Mesenchymal stem cell (in vitro differentiated cells and primary cell): ENCODE data around the gene PALM3.
"Not testable (repeated sequence)": the region's sequence is repeated elsewhere in the genome, so short reads cannot be mapped to it uniquely, and the experiment has no call there.

Experiments used
- DNase-seq: peaks from one replicate; pipeline ENCODE4 v3.0.0-alpha.2; 2013
- H2AFZ ChIP-seq: one replicate; pipeline ENCODE4 v1.6.1; 2013; ENCODE audit warnings: low read depth, mild to moderate bottlenecking, control low read depth, inconsistent platforms, low read length, moderate library complexity
- H2AK5ac ChIP-seq: 2 replicates; pipeline ENCODE4 v1.6.1; 2013; ENCODE audit warnings: low read length, moderate library complexity, mild to moderate bottlenecking, inconsistent platforms; ENCODE audit not compliant: severe bottlenecking
- H2BK120ac ChIP-seq: one replicate; pipeline ENCODE4 v1.6.1; 2013; ENCODE audit warnings: low read depth, mild to moderate bottlenecking, inconsistent platforms, low read length, moderate library complexity
- H2BK12ac ChIP-seq, 2 experiments: one replicate each; pipeline ENCODE4 v1.6.1; 2013; ENCODE audit warnings: inconsistent platforms in 2 of 2, low read length in 2 of 2, mild to moderate bottlenecking in 2 of 2, moderate library complexity in 2 of 2, control low read depth in 1 of 2
- H2BK15ac ChIP-seq: one replicate; pipeline ENCODE4 v1.6.1; 2013; ENCODE audit warnings: mild to moderate bottlenecking, low read depth, inconsistent platforms; ENCODE audit not compliant: poor library complexity, severe bottlenecking
- H2BK5ac ChIP-seq: 2 replicates; pipeline ENCODE4 v1.6.1; 2013; ENCODE audit warnings: low read depth, mild to moderate bottlenecking, low read length, control low read depth, inconsistent platforms; ENCODE audit not compliant: poor library complexity, severe bottlenecking
- H3K14ac ChIP-seq, 2 experiments: one replicate each; pipeline ENCODE4 v1.6.1; 2013; ENCODE audit warnings: inconsistent platforms in 2 of 2, low read length in 2 of 2, control low read depth in 1 of 2, mild to moderate bottlenecking in 1 of 2, moderate library complexity in 1 of 2
- H3K18ac ChIP-seq, 2 experiments: one replicate each; pipeline ENCODE4 v1.6.1; 2013; ENCODE audit warnings: inconsistent platforms in 2 of 2, low read length in 2 of 2, control low read depth in 1 of 2, low read depth in 1 of 2, mild to moderate bottlenecking in 1 of 2
- H3K23ac ChIP-seq, 2 experiments: one replicate each; pipeline ENCODE4 v1.6.1; 2013; ENCODE audit warnings: inconsistent platforms in 2 of 2, low read length in 2 of 2, mild to moderate bottlenecking in 2 of 2, moderate library complexity in 2 of 2, control low read depth in 1 of 2
- H3K27ac ChIP-seq: 2 replicates; pipeline ENCODE4 v1.5.1; 2013; ENCODE audit warnings: mild to moderate bottlenecking, moderate library complexity, low read length, control low read depth, inconsistent platforms; ENCODE audit not compliant: poor library complexity, severe bottlenecking
- H3K27me3 ChIP-seq, 2 experiments: 2 replicates each; pipeline versions ENCODE4 v1.6.1 to v1.7.0; 2013; ENCODE audit warnings: low read length in 2 of 2, mild to moderate bottlenecking in 2 of 2, moderate library complexity in 2 of 2, control low read depth in 1 of 2, inconsistent platforms in 1 of 2; ENCODE audit not compliant: control insufficient read depth in 1 of 2, insufficient read depth in 1 of 2
- H3K36me3 ChIP-seq, 2 experiments: 2 replicates each; pipeline versions ENCODE4 v1.6.1 to v1.7.0; 2013; ENCODE audit warnings: low read length in 2 of 2, control low read depth in 1 of 2, inconsistent platforms in 1 of 2, low read depth in 1 of 2, mild to moderate bottlenecking in 1 of 2; ENCODE audit not compliant: insufficient read depth in 2 of 2, control insufficient read depth in 1 of 2
- H3K4ac ChIP-seq, 2 experiments: one replicate each; pipeline ENCODE4 v1.6.1; 2013; ENCODE audit warnings: inconsistent platforms in 2 of 2, low read length in 2 of 2, mild to moderate bottlenecking in 2 of 2, moderate library complexity in 2 of 2, control low read depth in 1 of 2, low read depth in 1 of 2
- H3K4me1 ChIP-seq: 2 replicates; pipeline ENCODE4 v1.6.1; 2013; ENCODE audit warnings: low read depth, low read length, control low read depth; ENCODE audit not compliant: control insufficient read depth, insufficient read depth
- H3K4me2 ChIP-seq: 2 replicates; pipeline ENCODE4 v1.6.1; 2013; ENCODE audit warnings: low read length, mild to moderate bottlenecking, inconsistent platforms; ENCODE audit not compliant: poor library complexity, severe bottlenecking
- H3K4me3 ChIP-seq, 2 experiments: 2 replicates each; pipeline versions ENCODE4 v1.5.1 to v1.7.0; 2013; ENCODE audit warnings: low read length in 2 of 2, mild to moderate bottlenecking in 2 of 2, control low read depth in 1 of 2, low read depth in 1 of 2; ENCODE audit not compliant: insufficient read depth in 1 of 2
- H3K79me1 ChIP-seq: replicated peaks from 2 replicates; pipeline ENCODE4 v1.6.1; 2013; ENCODE audit warnings: mild to moderate bottlenecking, control low read depth, low read length, inconsistent platforms; ENCODE audit not compliant: poor library complexity, severe bottlenecking
- H3K9ac ChIP-seq: 2 replicates; pipeline ENCODE4 v1.7.0; 2013; ENCODE audit warnings: mild to moderate bottlenecking, low read length, moderate library complexity
- H3K9me3 ChIP-seq: 2 replicates; pipeline ENCODE4 v1.7.0; 2013; ENCODE audit warnings: mild to moderate bottlenecking, low read length; ENCODE audit not compliant: control insufficient read depth
- H4K8ac ChIP-seq: one replicate; pipeline ENCODE4 v1.6.1; 2013; ENCODE audit warnings: inconsistent platforms, mild to moderate bottlenecking, low read length, moderate library complexity
- H4K91ac ChIP-seq: one replicate; pipeline ENCODE4 v1.6.1; 2013; ENCODE audit warnings: mild to moderate bottlenecking, low read length, inconsistent platforms
- WGBS: methylation state at CpG from one replicate; pipeline ENCODE4 v1.1.7; 2013; ENCODE audit warnings: mixed read lengths; 5-methylcytosine and 5-hydroxymethylcytosine counted together

PALM3 gene

DNA sequence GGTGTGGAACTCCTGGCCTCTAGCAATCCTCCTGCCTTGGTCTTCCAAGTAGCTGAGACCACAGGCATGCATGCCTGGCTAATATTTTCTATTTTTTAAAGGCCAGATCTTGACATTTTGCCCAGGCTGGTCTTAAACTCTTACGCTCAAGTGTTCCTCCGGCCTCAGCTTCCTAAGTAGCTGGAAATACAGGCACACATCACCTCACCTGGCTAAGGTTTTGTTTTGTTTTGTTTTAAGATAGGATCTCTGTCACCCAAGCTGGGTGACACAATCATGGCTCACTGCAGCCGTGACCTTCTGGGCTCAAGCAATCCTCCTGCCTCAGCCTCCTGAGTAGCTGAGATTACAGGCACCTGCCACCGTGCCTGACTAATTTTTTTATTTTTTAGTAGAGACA is 39.4 kb downstream of the PALM3 start:
- H4K91ac ChIP-seq: no peak overlapping the region
- no peaks in the 10 kb centered on the region for H3K4me1 ChIP-seq
- no peak overlapping the region for H2AFZ ChIP-seq
- no peak overlapping the region for H2BK15ac ChIP-seq
- no peak overlapping the region for H2BK12ac ChIP-seq
- peaks cover 0 to 7% of the 10 kb centered on the region in 2 experiments for H3K27me3 ChIP-seq
- no peaks in the 10 kb centered on the region for H3K36me3 ChIP-seq
- no peak overlapping the region for H3K14ac ChIP-seq
- no peak overlapping the region for H3K9ac ChIP-seq
- no peak for DNase-seq
- H2BK120ac ChIP-seq: no peak overlapping the region
- H4K8ac ChIP-seq: no peak overlapping the region
- H3K79me1 ChIP-seq: no peaks in the 10 kb centered on the region
- no peaks in the 10 kb centered on the region for H3K9me3 ChIP-seq
- no peak overlapping the region for H2BK5ac ChIP-seq
- no peak overlapping the region for H3K4me2 ChIP-seq
- 100% methylated on average over 4 of the region's 4 CpGs for WGBS
- no peak overlapping the region for H3K27ac ChIP-seq
- H2AK5ac ChIP-seq: no peak overlapping the region
- no peak overlapping the region for H3K4ac ChIP-seq
- H3K4me3 ChIP-seq: no peak overlapping the region
- no peak overlapping the region for H3K18ac ChIP-seq
- H3K23ac ChIP-seq: no peak overlapping the region

DNA sequence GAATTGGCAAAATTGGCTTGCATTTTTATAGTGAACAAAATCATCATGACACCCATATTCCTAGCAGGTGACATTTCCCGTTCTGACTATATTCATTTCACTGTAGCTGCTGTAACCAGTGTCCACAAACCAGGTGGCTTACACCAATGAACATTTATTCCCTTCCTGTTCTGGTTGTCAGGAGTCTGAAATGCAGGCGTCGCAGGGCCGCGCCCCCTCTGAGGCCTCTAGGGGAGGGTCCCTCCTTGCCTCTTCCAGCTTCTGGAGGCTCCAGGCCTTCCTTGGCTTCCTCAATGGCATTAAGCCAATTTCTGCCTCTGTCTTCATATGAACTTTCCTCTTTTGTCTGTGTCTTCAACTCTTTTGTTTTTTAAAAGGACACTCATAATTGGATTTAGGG is 40.4 kb downstream of the PALM3 start:
- Histone ChIP-seq H2BK5ac (no peak overlapping the region), H4K91ac (no peak overlapping the region), H3K9ac (no peak overlapping the region), H4K8ac (no peak overlapping the region), H3K4me3 (no peak overlapping the region), H3K23ac (no peak overlapping the region), H3K27me3 (no peaks in the 10 kb centered on the region), H3K4me1 (no peaks in the 10 kb centered on the region), H2BK120ac (no peak overlapping the region), H3K36me3 (no peaks in the 10 kb centered on the region), H2BK15ac (no peak overlapping the region), H3K18ac (no peak overlapping the region), H2AK5ac (no peak overlapping the region), H2AFZ (peak overlapping the region; percentile 29), H3K4me2 (no peak overlapping the region), H3K27ac (no peak overlapping the region), H3K79me1 (no peaks in the 10 kb centered on the region), H3K4ac (no peak overlapping the region), H2BK12ac (no peak overlapping the region), H3K9me3 (no peaks in the 10 kb centered on the region), H3K14ac (no peak overlapping the region)
- WGBS: 80% methylated on average over 5 of the region's 5 CpGs
- DNase-seq: no peak

DNA sequence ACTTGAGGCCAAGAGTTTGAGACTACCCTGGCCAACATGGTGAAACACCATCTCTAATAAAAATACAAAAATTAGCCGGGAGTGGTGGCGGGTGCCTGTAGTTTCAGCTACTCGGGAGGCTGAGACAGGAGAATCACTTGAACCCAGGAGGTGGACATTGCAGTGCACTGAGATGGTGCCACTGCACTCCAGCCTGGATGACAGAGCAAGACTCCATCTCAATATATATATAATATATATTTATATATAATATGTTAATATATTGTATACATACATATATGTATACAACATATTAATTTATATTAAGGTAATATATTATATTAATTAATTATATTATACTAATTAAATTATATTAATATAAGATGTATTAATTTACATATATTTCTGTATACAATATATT is 42.1 kb downstream of the PALM3 start:
- 95% methylated on average over 3 of the region's 3 CpGs for WGBS
- not testable (repeated sequence) for H2AK5ac ChIP-seq, H3K9ac ChIP-seq, H3K4me1 ChIP-seq, H2BK15ac ChIP-seq, H3K4ac ChIP-seq, H3K4me2 ChIP-seq, H3K36me3 ChIP-seq, H3K18ac ChIP-seq, H3K27me3 ChIP-seq, H2AFZ ChIP-seq, H4K8ac ChIP-seq, H3K23ac ChIP-seq, H3K14ac ChIP-seq, H2BK120ac ChIP-seq, H2BK12ac ChIP-seq, H2BK5ac ChIP-seq, H4K91ac ChIP-seq, H3K9me3 ChIP-seq, H3K79me1 ChIP-seq, H3K4me3 ChIP-seq, DNase-seq, H3K27ac ChIP-seq

DNA sequence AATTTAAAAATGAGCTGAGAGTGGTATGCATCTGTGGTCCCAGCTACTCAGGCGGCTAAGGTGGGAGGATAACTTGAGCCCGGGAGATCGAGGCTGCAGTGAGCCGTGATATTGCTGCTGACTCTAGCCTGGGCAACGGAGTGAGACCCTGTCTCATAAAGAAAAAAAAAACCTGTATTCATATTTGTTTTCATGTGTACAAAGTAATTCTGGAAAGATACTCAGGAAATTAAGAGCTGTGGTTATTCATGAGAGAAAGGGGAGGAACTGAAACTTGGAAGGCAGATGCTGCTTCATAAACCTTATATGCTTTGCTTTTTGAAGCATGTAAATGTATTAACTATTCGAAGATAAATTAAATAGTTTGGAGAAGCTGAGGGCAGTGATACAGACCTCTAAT is 42.8 kb downstream of the PALM3 start:
- no peak for DNase-seq
- Histone ChIP-seq H3K4me2 (no peak overlapping the region), H3K79me1 (no peaks in the 10 kb centered on the region), H3K18ac (no peak overlapping the region), H3K36me3 (no peaks in the 10 kb centered on the region), H2BK15ac (no peak overlapping the region), H3K4ac (no peak overlapping the region), H2AK5ac (no peak overlapping the region), H2BK5ac (no peak overlapping the region), H2AFZ (no peak overlapping the region), H3K9ac (no peak overlapping the region), H3K14ac (no peak overlapping the region), H3K4me1 (no peaks in the 10 kb centered on the region), H4K91ac (no peak overlapping the region), H3K4me3 (no peak overlapping the region), H3K9me3 (no peaks in the 10 kb centered on the region), H4K8ac (no peak overlapping the region), H3K23ac (no peak overlapping the region), H2BK12ac (no peak overlapping the region), H3K27me3 (no peaks in the 10 kb centered on the region), H3K27ac (no peak overlapping the region), H2BK120ac (no peak overlapping the region)
- 98% methylated on average over 5 of the region's 6 CpGs for WGBS
